Loucy (cell line): ENCODE results near the gene TMEM163.

Experiments used
- EZH2phosphoT487 ChIP-seq: fragments of 200-600 bp; IDR thresholded peaks from 2 replicates; pipeline ENCODE4 v1.6.1; 2018; ENCODE audit warnings: antibody characterized with exemption, mild to moderate bottlenecking, moderate library complexity, borderline replicate concordance
- TF ChIP-seq, protein P1 (sequence below): fragments of 200-600 bp; sonication (generic); conservative IDR thresholded peaks from 2 replicates; pipeline ENCODE4 v1.5.1; 2014; ENCODE audit warnings: mild to moderate bottlenecking, antibody characterized with exemption, low read length

DNA sequence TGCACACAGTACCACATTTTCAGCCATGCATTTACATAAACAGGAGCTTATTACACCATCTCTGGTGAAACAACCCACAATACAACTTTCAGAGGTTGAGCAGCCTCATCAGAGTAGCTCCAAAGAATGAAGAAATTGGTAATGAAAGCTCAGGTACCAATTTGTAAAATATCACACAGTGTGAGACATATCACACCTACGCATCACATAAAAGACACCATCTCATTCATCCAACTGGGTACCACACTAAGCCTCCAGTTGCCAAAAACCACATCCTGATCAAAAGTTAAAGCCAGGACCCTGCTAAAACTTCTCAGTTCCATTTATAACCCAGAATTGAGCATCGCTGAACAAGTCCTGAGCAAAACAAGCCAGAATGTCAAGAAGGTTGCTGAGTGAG is 4.6 kb downstream of the TMEM163 start:
- TF ChIP-seq, protein P1, sequence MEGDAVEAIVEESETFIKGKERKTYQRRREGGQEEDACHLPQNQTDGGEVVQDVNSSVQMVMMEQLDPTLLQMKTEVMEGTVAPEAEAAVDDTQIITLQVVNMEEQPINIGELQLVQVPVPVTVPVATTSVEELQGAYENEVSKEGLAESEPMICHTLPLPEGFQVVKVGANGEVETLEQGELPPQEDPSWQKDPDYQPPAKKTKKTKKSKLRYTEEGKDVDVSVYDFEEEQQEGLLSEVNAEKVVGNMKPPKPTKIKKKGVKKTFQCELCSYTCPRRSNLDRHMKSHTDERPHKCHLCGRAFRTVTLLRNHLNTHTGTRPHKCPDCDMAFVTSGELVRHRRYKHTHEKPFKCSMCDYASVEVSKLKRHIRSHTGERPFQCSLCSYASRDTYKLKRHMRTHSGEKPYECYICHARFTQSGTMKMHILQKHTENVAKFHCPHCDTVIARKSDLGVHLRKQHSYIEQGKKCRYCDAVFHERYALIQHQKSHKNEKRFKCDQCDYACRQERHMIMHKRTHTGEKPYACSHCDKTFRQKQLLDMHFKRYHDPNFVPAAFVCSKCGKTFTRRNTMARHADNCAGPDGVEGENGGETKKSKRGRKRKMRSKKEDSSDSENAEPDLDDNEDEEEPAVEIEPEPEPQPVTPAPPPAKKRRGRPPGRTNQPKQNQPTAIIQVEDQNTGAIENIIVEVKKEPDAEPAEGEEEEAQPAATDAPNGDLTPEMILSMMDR, result no peak
- no peak for TF ChIP-seq EZH2phosphoT487
